Measurements from ENCODE around the gene NBPF20.
"Not testable (repeated sequence)": the region's sequence is repeated elsewhere in the genome, so short reads cannot be mapped to it uniquely, and the experiment has no call there.

NBPF20 gene

GRCh38 chr1:145424612-145425435, 579 bp downstream of the NBPF20 start:
- not testable (repeated sequence) for DNase-seq

GRCh38 chr1:145415149-145415548, 10.3 kb downstream of the NBPF20 start:
- not testable (repeated sequence) for DNase-seq

GRCh38 chr1:145407266-145407665, 18.1 kb downstream of the NBPF20 start:
- not testable (repeated sequence) for DNase-seq

GRCh38 chr1:145404949-145405348, 20.5 kb downstream of the NBPF20 start:
- DNase-seq: not testable (repeated sequence)

- not testable (repeated sequence) for DNase-seq
Observed at GRCh38 chr1:145400701-145401100, 24.7 kb downstream of the NBPF20 start.
